ENCODE measurements around the gene ANTXR1. TPM values are rescaled to one million over a fixed set of nuclear protein-coding genes. Genes with fewer than 3 reads are reported as not detected.
A peak's percentile ranks its signal among the peaks of the same experiment; 100 is the strongest.

ANTXR1 gene
- 10 to 100 TPM; 67.4 to 94.1 (median 86.4) TPM for polyA plus RNA-seq (ENCODE audit: insufficient read depth in 1 of 5, insufficient read length in 5 of 5, low replicate concordance in 1 of 5)
- long read RNA-seq, donor 1, full-length matches to known transcripts: 8 of 8 reads
- long read RNA-seq, donor 1, partial matches to known transcripts: 0 of 8 reads
- long read RNA-seq, donor 1, other reads (novel, unspliced or antisense): 0 of 8 reads
- long read RNA-seq, donor 2, full-length matches to known transcripts: 7 of 7 reads
- long read RNA-seq, donor 2, partial matches to known transcripts: 0 of 7 reads
- long read RNA-seq, donor 2, other reads (novel, unspliced or antisense): 0 of 7 reads
- long read RNA-seq, donor 3, full-length matches to known transcripts: 9 of 130 reads
- long read RNA-seq, donor 3, partial matches to known transcripts: 121 of 130 reads
- long read RNA-seq, donor 3, other reads (novel, unspliced or antisense): 0 of 130 reads
- long read RNA-seq, donor 4, full-length matches to known transcripts: 9 of 183 reads
- long read RNA-seq, donor 4, partial matches to known transcripts: 174 of 183 reads
- long read RNA-seq, donor 4, other reads (novel, unspliced or antisense): 0 of 183 reads
- long read RNA-seq, donor 5, full-length matches to known transcripts: 10 of 20 reads
- long read RNA-seq, donor 5, partial matches to known transcripts: 10 of 20 reads
- long read RNA-seq, donor 5, other reads (novel, unspliced or antisense): 0 of 20 reads
- long read RNA-seq, donor 6, full-length matches to known transcripts: 13 of 13 reads
- long read RNA-seq, donor 6, partial matches to known transcripts: 0 of 13 reads
- long read RNA-seq, donor 6, other reads (novel, unspliced or antisense): 0 of 13 reads
- long read RNA-seq, donor 7, full-length matches to known transcripts: 11 of 11 reads
- long read RNA-seq, donor 7, partial matches to known transcripts: 0 of 11 reads
- long read RNA-seq, donor 7, other reads (novel, unspliced or antisense): 0 of 11 reads
- long read RNA-seq, donor 8, full-length matches to known transcripts: 2 of 23 reads
- long read RNA-seq, donor 8, partial matches to known transcripts: 21 of 23 reads
- long read RNA-seq, donor 8, other reads (novel, unspliced or antisense): 0 of 23 reads

DNA sequence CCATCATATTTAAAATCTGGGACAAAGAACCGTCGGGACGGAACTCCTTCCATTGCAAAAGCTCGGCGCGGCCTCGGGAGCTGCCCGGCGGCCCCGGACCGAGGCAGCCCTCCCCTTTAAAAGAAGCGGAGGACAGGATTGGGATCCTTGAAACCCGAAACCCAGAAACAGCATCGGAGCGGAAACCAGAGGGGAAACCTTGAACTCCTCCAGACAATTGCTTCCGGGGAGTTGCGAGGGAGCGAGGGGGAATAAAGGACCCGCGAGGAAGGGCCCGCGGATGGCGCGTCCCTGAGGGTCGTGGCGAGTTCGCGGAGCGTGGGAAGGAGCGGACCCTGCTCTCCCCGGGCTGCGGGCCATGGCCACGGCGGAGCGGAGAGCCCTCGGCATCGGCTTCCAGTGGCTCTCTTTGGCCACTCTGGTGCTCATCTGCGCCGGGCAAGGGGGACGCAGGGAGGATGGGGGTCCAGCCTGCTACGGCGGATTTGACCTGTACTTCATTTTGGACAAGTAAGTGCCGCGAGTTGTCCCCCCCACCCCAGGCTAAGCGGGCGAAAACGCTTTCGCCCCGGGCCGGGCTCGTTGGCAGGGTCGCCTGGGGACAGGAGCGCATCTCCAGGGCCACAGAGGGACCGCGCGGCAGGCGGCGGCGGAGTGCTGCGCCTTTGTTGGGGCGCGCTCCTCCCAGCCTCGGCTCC, at the start of gene ANTXR1:
Gene ANTXR1, plus strand, starts transcription at position 38 of the 698 bp plus-strand sequence. Its CDS starts 321 bp downstream, at position 359.
- peak; percentile 82 to 84 for DNase-seq

DNA sequence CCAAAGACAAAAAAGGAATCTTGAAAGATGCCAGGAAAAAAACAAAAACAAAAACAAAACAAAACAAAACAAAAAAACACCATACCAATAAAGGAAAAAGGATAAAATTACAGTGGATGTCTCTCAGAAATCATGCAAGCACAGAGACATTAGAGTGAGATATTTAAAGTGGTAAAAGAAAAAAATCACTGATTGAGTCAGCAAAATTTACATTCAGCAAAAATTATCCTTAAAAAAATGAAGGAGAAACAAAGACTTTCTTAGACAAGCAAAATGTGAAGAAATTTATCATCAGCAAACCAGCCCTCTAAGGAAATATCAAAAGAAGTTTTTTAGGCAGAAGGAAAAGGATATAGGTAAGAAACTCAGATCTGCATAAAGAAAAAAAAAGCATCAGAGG, 48.7 kb upstream of the ANTXR1 start:
- no peak for DNase-seq

DNA sequence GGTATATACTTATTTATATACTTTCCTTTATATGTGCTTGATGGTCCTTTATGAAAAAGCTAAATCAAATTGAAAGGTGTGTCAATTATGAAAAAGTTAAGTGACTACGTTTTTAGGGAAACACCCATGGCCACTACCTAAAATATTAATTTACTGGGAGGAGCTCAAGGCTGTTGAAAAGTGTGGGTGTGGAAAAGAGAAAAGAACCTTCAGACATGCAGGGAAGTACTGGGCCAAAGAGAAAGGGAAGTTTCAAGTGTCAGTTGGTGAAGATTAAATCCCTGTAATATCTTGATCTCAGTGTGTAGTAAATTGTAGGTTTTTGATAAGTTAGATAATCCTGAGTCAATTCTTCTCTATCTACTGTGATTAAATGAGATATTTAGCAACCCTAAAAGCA, 44.8 kb upstream of the ANTXR1 start:
- no peak for DNase-seq

DNA sequence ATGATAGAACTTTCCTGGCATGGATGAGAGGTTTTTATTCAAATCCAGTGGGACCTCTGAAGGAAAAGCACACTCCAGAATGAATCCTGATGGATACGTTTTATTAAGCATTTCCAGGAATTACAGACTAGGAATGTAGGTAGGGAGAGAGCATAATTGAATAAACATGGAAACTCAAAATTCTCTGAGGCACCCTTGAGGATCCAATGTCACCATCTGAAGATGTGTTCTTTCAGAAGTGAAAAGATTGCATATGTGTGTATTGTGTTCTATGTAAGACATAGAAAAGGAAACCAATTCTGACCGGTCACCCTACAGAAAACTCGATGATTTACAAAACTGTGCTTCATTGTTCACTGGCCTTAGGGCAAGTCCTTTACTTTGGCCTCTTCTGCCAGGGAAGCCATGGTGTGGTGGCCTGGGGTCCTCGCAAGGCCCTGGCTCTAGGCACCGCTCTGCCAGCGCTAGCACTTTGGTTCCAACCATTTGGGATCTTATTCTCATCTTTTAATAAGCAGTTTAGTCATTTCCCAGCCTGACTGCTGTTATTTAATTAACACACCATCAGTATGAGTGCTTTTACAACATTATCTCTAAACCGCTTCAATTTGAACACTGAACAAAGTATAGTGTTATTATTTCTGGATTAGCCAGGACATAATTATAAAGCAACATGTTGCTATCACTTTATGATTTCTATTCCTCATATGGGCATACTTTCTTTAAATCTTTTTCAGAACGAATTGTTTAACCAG, 43.1 kb upstream of the ANTXR1 start:
- DNase-seq: no peak

DNA sequence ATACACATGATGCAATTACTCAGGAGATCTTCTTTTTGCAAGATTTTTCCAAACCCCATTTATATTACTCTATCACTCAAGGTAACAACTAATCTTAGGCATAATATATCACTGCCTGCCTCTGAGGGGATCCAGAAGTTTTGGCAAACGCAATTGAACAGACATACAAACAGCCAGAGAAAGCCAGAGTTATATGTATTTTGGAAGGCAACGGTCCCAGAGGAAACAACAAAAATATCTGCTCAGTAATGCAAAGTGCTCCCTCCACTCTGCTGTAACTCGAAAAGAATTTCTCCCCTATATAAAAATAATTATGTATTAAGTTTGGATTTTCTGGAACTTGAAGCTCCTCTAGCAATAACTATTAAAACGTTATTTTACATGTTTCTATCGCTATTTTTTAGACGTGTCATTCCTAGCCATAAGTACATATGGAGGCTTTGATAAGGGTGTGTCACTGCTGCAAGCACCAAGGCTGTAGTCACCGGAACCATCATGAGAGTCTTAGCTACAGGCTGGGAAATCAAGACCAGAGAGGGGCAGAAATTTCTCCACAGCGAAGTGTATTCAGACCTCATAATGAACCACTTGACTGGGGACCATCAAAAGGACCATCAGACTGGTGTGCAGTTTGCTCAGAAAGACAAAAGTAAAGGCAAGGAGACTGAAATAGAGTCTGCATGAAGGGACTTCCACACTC, 42.3 kb upstream of the ANTXR1 start:
- no peak for DNase-seq

DNA sequence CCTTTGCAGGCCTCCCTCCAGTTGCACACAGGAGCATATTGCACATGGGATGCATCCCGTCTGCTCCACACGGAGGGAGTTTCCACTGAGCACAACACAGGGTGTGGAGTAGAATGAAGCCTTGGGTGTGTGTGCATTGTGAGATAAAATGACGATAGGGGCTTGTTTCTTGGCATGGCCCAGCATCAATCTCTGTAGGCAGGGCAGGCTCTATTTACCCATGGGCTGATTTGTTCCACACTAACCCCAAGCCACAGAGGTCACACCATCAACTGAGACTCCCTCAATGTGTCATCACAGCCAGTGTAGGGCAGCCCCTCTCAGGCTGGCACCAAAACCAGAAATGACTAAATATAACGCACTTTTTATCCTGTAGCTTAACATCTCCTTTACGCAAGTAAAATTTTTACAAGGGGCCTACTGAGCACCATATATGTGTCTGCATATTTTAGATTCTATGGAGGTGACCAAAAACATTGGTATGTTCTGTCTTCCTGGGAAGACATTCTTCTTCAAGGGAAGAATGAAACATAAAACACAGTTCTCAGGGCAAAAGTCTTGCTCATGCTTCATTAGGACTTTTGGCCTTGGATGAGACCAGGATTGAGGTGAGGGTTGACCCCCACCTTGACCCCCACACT, 41.3 kb upstream of the ANTXR1 start:
- DNase-seq: no peak

DNA sequence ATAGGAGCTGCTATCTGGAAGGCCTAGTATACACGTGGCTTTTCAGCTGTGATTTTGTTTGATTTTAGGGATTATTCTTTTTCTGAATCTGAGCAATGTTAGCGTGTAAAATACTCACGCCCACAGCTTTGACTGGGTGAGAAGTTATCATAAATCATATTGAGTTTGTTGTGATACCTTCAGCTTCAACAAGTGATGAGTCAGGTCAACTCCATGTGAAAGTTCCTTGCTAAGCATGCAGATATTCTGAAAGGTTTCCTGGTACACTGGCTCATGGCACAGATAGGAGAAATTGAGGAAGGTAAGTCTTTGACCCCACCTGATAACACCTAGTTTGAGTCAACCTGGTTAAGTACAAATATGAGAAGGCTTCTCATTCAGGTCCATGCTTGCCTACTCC, 38.7 kb upstream of the ANTXR1 start, which contains the start of gene GKN1:
Gene GKN1, plus strand, starts transcription at position 386 of the 400 bp plus-strand sequence. CDS start 42 bp downstream, outside the sequence.
- no peak for DNase-seq

DNA sequence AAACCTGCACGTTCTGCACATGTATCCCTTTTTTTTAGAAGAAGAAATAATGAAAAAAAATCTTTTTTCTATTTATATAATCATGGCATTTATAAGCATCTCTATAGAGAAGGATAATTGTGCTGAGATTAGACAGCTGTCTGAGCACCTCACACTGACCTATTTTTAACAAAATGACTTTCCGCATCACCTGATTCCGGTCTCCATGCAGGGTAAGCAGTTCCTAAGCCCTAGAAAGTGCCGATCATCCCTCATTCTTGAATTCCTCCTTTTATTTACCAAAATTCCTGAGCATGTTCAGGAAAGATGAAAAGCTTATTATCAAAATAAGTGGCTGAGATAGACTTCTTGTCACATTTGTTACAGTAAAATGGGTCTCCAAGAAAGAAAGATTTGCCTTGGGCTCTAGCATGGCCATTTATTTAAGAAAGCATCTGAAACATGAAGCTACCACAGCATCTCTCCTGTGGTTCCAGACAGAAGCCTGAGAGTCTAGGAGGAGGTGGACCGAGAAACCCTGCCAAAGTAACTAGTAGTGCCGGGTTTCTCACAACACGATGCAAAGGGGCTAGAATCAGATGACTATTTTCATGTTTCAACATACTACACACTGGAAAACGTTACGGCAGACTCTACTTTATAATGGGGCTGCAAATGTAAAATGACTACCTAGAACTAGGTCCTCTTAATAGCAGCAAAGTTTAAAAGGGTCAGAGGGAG, 37.9 kb upstream of the ANTXR1 start:
- DNase-seq: no peak

DNA sequence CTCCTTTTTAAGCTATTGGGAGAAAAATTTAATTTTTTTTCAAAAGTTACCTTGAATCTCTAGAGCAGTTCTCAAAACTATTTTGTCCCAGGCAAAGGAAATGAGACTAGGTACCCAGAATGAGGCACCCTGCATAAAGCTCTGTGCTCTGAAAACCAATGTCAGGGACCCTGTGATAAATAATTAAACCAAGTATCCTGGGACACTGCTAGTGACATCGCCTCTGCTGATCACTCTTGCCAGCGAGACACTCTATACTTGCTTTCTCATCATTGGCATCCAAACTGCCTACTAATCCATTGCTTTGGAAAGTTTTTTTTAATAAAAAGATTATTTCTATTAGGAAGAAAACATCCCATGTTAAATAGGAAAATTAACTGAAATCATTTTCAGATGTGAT, 37.1 kb upstream of the ANTXR1 start:
- DNase-seq: no peak

DNA sequence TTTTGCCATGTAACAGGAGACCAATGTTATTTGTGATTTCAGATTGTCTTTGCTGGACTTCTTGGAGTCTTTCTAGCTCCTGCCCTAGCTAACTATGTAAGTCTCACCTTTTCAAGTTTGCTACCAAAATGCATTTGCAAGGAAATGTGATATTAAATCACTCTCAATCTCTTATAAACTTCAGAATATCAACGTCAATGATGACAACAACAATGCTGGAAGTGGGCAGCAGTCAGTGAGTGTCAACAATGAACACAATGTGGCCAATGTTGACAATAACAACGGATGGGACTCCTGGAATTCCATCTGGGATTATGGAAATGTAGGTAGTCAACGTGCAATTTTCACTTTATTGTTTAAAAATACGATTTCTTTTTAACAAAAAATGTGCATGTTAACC, 35.5 kb upstream of the ANTXR1 start:
- DNase-seq: no peak

DNA sequence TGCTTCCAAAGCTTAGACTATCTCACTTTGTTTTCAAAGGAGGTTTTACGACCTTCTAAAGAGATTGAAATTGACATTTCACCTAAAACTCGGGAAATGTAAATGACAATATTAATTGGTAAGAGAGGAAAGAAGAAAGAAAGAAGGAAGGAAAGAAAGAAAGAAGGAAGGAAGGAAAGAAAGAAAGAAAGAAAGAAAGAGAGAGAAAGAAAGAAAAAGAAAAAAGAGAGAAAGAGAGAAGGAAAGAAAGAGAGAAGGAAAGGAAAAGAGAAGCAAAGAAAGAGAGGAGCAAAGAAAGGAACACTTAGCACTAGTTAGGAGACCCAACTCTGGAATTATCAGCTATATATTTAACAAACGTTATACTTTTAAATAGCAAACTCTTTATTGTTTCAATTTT, 34.9 kb upstream of the ANTXR1 start:
- no peak for DNase-seq

DNA sequence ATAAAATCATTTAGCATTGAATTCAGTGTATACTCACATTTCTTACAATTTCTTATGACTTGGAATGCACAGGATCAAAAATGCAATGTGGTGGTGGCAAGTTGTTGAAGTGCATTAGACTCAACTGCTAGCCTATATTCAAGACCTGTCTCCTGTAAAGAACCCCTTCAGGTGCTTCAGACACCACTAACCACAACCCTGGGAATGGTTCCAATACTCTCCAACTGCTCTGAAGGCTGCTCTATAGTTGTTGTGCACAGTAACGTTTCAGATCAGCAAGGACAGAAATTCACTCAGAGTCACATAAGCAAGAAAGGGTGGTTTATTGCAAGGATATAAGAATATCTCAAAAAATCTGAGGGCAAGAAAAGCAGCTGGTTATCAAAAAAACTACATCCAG, 32.0 kb upstream of the ANTXR1 start:
- DNase-seq: no peak

DNA sequence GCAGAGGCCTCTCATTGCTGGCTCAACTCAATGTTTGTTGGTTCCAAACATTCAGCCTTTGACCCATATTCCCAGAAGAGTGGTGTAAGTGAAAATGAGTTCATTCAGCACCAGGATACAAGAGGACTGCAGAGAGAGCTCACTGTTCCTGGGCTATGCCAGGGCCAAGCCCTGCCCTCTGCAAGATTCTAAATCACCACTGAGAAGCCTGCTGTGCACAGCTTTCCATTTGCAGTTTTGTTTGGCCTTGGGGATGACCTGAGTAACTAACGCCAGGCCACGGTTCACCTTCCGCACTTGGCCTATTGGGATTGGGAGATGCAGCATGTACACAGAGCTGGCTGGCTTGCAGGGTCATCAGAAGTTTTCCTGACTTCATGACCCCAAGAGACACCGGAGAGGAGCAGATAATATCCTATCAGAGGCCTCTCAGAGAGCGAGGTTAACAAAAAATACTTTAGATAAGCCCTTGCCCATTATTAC, 25.9 kb upstream of the ANTXR1 start:
- no peak for DNase-seq

DNA sequence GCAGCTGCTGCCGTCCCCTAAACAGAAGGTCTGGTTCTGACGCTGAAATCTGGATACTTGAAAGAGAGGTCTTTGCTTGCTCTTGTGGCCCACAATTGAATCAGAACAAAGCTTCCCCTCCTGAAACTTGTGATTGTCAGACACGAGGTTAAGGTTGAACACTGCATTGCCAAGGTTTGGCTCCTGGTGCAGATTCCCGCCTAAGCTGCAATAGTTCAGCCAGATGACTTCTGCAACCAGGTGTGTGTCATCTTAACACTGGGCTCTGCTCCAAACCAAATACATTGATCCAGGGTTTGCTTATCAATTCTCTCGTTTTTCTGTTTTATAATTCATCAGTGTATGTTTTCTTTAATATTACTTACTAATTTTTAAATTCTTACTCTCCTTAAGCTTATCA, 23.9 kb upstream of the ANTXR1 start:
- DNase-seq: no peak

DNA sequence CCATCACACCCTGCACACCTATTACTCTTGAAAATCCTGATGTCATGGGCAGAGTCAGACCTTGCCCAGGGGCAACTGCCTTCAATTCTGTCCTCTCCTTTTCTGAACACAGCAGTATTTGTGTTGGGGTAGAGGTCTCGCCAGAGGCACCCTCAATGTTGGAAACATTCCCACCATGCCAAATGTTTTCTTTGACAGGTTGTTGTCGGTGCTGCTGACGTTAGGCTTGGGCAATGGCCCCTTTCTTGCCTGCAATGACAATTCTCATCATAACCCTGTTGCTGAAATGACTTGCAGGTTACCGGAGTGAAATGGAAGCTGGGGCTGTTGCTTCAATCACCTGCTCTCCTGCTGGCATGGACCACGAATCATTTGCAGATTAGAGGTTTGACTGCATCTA, 20.6 kb upstream of the ANTXR1 start:
- no peak for DNase-seq

DNA sequence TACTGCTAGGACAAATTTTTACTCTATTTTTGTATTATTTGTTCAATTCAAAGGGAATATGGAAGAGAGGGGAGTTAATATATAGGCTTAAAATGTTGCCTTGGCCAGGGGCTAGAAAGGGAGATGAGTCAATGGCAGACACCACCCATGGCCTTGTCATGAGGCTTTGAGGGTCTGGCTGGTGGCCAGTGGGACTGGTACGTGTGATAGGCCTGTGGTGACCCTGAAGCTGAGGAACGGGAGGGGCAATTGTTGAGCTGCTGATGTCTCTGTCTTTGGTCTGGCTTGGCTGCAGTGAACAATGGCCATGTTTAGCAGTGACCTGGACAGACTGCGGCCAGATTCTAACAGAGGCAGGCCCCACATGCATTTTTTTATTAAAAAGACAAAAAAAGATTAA, 20.0 kb upstream of the ANTXR1 start:
- no peak for DNase-seq

DNA sequence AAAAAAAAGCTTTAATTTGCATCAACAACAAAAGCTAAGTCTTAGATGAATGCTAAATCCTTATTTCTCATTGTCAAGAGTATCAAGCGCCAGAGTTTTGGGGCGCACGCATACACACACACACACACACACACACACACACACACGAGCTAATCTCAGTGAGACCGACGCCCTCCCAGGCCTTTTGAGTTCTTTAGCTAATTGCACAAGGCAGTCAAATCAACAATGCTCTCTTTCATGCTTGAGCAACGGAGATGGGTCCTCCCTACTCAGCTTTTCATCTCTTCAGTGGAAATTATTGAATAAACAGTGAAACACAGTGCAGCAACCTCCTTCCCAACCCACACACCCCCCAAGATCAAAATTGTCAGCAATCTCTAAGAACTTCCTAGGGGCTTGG, 19.3 kb upstream of the ANTXR1 start:
- DNase-seq: no peak

DNA sequence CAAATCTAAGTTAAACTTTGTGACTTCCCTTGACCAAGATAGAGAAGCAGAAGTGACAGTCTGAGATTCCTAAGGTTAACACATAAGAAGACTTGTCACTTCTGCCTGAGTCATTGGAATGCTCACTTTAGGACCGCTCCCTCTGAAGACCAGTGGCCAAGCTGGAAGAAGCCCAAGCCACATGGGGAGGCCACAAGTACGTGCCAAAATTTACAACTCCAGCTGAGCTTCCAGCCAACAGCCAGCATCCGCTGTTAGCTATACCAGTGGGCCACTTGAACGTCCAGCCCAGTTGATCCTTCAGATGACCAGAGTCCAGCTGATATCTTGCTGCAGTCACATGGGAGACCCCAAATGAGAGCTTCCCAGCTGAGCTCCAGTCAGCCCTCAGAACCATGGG, 18.1 kb upstream of the ANTXR1 start:
- DNase-seq: no peak

DNA sequence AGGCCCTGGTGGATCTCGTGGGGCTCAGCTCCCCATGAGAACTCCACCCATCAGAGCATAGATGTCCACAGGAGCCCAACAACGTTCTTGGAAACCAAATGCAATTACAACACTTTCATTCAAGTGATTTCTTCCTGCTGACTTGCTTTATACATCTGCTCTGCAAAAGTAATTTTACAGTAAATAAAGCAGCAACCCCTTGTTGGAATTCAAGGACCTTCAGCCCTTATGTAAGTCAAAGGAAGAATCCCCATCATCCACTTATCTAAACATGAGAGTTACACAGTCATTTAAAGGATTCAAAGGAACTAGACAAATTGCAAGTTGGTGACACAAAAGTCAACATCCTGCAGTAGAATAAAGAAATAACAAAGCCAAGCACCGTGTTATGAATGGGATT, 17.1 kb upstream of the ANTXR1 start:
- no peak for DNase-seq

Measured in right lung (tissue), 10 donors.